ENCODE results near the gene JAK2. TPM values are rescaled to one million over a fixed set of nuclear protein-coding genes. Genes with fewer than 3 reads are reported as not detected.
"Not testable (repeated sequence)": the region's sequence is repeated elsewhere in the genome, so short reads cannot be mapped to it uniquely, and the experiment has no call there.

Gene JAK2
- total RNA-seq, 2 donors from 2014 or later: 10.4 to 12.3 TPM

GRCh38 chr9:4942042-4942691 lies 42.9 kb upstream of the JAK2 start:
- H3K27ac Mint-ChIP-seq: peak overlapping the region; percentile 49
- peaks cover 39% of the 10 kb centered on the region for H3K4me1 Mint-ChIP-seq
- TF ChIP-seq CTCF (conservative IDR thresholded peaks at IDR 0.05): peak; percentile 35
- DNase-seq; H3K9me3 Mint-ChIP-seq; H3K9ac ChIP-seq (ENCODE audit: extremely low read depth, low read length, poor library complexity, severe bottlenecking); H3K4me3 ChIP-seq (ENCODE audit: low read length); H3K4me1 ChIP-seq (ENCODE audit: control insufficient read depth, insufficient read depth, low read length); H3K36me3 Mint-ChIP-seq (ENCODE audit: low read depth); H3K4me3 Mint-ChIP-seq; H3K27ac ChIP-seq (ENCODE audit: low read depth, low read length); H3K27me3 Mint-ChIP-seq (ENCODE audit: insufficient read depth); H3K36me3 ChIP-seq (ENCODE audit: control insufficient read depth, insufficient read depth, low read length); H3K9me3 ChIP-seq (ENCODE audit: control insufficient read depth, low read length); H3K27me3 ChIP-seq (ENCODE audit: control insufficient read depth, insufficient read depth, low read length, poor library complexity, severe bottlenecking): not testable (repeated sequence)
- 97 to 100% methylated on average over 1 to 7 of the region's 7 CpGs for WGBS, 2 experiments (ENCODE audit: insufficient coverage in 1 of 2, insufficient read length in 1 of 2)

- peaks cover 4% of the 10 kb centered on the region for H3K9me3 Mint-ChIP-seq
- 97 to 100% methylated on average over 2 to 4 of the region's 4 CpGs for WGBS, 2 experiments (ENCODE audit: insufficient coverage in 1 of 2, insufficient read length in 1 of 2)
- H3K36me3 ChIP-seq (ENCODE audit: control insufficient read depth, insufficient read depth, low read length): no peaks in the 10 kb centered on the region
- H3K4me3 ChIP-seq (ENCODE audit: low read length): peak overlapping the region; percentile 6
- no peak overlapping the region for H3K9ac ChIP-seq (ENCODE audit: extremely low read depth, low read length, poor library complexity, severe bottlenecking)
- no peaks in the 10 kb centered on the region for H3K36me3 Mint-ChIP-seq (ENCODE audit: low read depth)
- H3K4me1 Mint-ChIP-seq: peaks cover 33% of the 10 kb centered on the region
- DNase-seq: no peak
- H3K4me1 ChIP-seq (ENCODE audit: control insufficient read depth, insufficient read depth, low read length): peaks cover 9% of the 10 kb centered on the region
- H3K27ac ChIP-seq (ENCODE audit: low read depth, low read length): no peak overlapping the region
- no peak for TF ChIP-seq CTCF (conservative IDR thresholded peaks at IDR 0.05)
- H3K27ac Mint-ChIP-seq: no peak overlapping the region
- H3K27me3 ChIP-seq (ENCODE audit: control insufficient read depth, insufficient read depth, low read length, poor library complexity, severe bottlenecking): no peaks in the 10 kb centered on the region
- no peaks in the 10 kb centered on the region for H3K9me3 ChIP-seq (ENCODE audit: control insufficient read depth, low read length)
- H3K4me3 Mint-ChIP-seq: no peak overlapping the region
- no peaks in the 10 kb centered on the region for H3K27me3 Mint-ChIP-seq (ENCODE audit: insufficient read depth)
Observed at GRCh38 chr9:4943346-4943745, 41.7 kb upstream of the JAK2 start.

- not testable (repeated sequence) for H3K4me3 Mint-ChIP-seq; H3K4me1 ChIP-seq (ENCODE audit: control insufficient read depth, insufficient read depth, low read length); H3K36me3 Mint-ChIP-seq (ENCODE audit: low read depth); H3K27me3 Mint-ChIP-seq (ENCODE audit: insufficient read depth); H3K9ac ChIP-seq (ENCODE audit: extremely low read depth, low read length, poor library complexity, severe bottlenecking); H3K9me3 Mint-ChIP-seq; H3K36me3 ChIP-seq (ENCODE audit: control insufficient read depth, insufficient read depth, low read length); H3K9me3 ChIP-seq (ENCODE audit: control insufficient read depth, low read length); H3K27ac ChIP-seq (ENCODE audit: low read depth, low read length); DNase-seq; H3K27me3 ChIP-seq (ENCODE audit: control insufficient read depth, insufficient read depth, low read length, poor library complexity, severe bottlenecking); H3K4me3 ChIP-seq (ENCODE audit: low read length); H3K27ac Mint-ChIP-seq
- 93% methylated on average over 7 of the region's 7 CpGs for WGBS, 2 experiments (ENCODE audit: insufficient coverage in 1 of 2, insufficient read length in 1 of 2)
- H3K4me1 Mint-ChIP-seq: peaks cover 21% of the 10 kb centered on the region
Observed at GRCh38 chr9:4944431-4945211, 40.5 kb upstream of the JAK2 start.

Measured in endodermal cell (in vitro differentiated cells).